Gastroesophageal sphincter (tissue), 3 donors: ENCODE results near the gene IFT52.

Experiments
- POLR2A ChIP-seq, 2 donors: fragments of 450-650 bp; IDR thresholded peaks; one replicate each; pipeline ENCODE4 v1.6.1; 2017; ENCODE audit warnings: antibody characterized with exemption in 2 of 2, mild to moderate bottlenecking in 2 of 2, moderate library complexity in 1 of 2
- TF ChIP-seq, protein P1 (sequence below), 4 experiments: fragments of 200-600 bp in 2 of 4; fragments of 450-650 bp in 2 of 4; sonication (generic) in 1 of 4; IDR thresholded peaks; one replicate each; pipeline ENCODE4 v1.5.1; 2017 to 2019; ENCODE audit warnings: antibody characterized with exemption in 4 of 4, mild to moderate bottlenecking in 2 of 4, moderate library complexity in 2 of 4

DNA sequence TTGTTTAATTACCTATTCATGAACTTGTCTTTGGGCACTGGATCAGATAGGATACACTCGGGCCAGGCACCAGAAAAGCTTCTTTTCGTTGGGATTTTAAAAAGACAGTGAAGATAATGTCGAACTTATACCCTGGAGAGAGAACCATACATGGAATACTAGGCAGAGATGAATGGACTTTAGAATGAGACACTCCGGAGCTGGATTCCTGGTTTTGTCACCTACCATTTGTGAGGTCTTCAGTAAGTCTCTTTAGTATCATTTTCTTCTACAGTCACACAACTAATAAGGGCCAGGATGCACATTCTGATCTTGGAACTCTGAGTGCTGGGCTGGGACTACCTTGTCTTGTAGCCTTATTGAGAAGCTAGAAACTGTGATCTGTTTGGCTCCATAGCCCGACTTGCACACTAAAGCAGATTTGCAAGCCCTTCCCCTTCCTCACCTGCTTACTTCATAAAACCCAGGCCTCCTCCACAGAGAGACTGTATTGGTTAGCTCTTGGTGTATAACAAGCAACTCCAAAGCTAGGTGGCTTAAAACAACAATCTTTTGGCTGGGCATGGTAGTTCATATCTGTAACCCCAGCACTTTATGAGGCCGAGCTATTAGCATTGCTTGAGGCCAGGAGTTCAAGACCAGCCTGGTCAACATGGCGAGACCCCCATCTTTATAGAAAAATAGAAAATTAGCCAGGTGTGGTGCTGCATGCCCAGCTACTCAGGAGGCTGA is 7.4 kb upstream of the IFT52 start:
- TF ChIP-seq, protein P1, sequence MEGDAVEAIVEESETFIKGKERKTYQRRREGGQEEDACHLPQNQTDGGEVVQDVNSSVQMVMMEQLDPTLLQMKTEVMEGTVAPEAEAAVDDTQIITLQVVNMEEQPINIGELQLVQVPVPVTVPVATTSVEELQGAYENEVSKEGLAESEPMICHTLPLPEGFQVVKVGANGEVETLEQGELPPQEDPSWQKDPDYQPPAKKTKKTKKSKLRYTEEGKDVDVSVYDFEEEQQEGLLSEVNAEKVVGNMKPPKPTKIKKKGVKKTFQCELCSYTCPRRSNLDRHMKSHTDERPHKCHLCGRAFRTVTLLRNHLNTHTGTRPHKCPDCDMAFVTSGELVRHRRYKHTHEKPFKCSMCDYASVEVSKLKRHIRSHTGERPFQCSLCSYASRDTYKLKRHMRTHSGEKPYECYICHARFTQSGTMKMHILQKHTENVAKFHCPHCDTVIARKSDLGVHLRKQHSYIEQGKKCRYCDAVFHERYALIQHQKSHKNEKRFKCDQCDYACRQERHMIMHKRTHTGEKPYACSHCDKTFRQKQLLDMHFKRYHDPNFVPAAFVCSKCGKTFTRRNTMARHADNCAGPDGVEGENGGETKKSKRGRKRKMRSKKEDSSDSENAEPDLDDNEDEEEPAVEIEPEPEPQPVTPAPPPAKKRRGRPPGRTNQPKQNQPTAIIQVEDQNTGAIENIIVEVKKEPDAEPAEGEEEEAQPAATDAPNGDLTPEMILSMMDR (IDR thresholded peaks at IDR 0.05) = no peak
- no peak for TF ChIP-seq POLR2A (IDR thresholded peaks at IDR 0.05)
